ENCODE results near the gene PCOLCE2. TPM values are rescaled to one million over a fixed set of nuclear protein-coding genes. Genes with fewer than 3 reads are reported as not detected.

The PCOLCE2 gene
- total RNA-seq, 2 experiments from 2014 or later, result not detected

GRCh38 chr3:142896996-142897395 is 8.1 kb upstream of the PCOLCE2 start:
- CTCF ChIA-PET (ENCODE audit: unreplicated experiment), result no interaction called here
- no peak overlapping the region for H3K4me3 ChIP-seq (ENCODE audit: low read depth, low read length, poor library complexity, severe bottlenecking)
- H4K20me1 ChIP-seq (ENCODE audit: insufficient read depth, low read length), result no peaks in the 10 kb centered on the region
- H3K4me1 ChIP-seq (ENCODE audit: insufficient read depth, low read length, poor library complexity, severe bottlenecking), result no peaks in the 10 kb centered on the region
- intact Hi-C loops (cut with micrococcal nuclease; ENCODE audit: unreplicated experiment), result no loop called here
- H3K27ac ChIP-seq (ENCODE audit: low read depth, low read length, poor library complexity, severe bottlenecking), result no peak overlapping the region
- no TSS peak for BruUV-seq (replicated peaks)
- no peaks in the 10 kb centered on the region for H3K9me2 ChIP-seq (ENCODE audit: insufficient read depth, low read length)
- H3K79me2 ChIP-seq (ENCODE audit: insufficient read depth, low read depth, low read length), result no peaks in the 10 kb centered on the region
- no peak for DNase-seq (ENCODE audit: low spot score)
- H2AFZ ChIP-seq (ENCODE audit: low read length), result no peak overlapping the region
- no peak overlapping the region for H3K4me2 ChIP-seq (ENCODE audit: low read length)
- H3K9me3 ChIP-seq (ENCODE audit: low read length), result no peaks in the 10 kb centered on the region
- no peak for TF ChIP-seq EZH2phosphoT487 (IDR thresholded peaks at IDR 0.05; ENCODE audit: borderline replicate concordance, low read depth, low read length)
- TF ChIP-seq CTCF (conservative IDR thresholded peaks at IDR 0.05; ENCODE audit: low read length), result no peak
- POLR2A ChIA-PET, result interaction anchor here (0.6 kb wide), 1 partner anchor 153 kb away, joined by 3 read pairs; no protein-coding TSS in a partner anchor
- H3K36me3 ChIP-seq (ENCODE audit: insufficient read depth, low read length), result no peaks in the 10 kb centered on the region

- no peaks in the 10 kb centered on the region for H3K79me2 ChIP-seq (ENCODE audit: insufficient read depth, low read depth, low read length)
- ChIA-PET CTCF (ENCODE audit: unreplicated experiment) (no interaction called here), POLR2A (no interaction called here)
- no peak overlapping the region for H3K4me2 ChIP-seq (ENCODE audit: low read length)
- no peaks in the 10 kb centered on the region for H3K9me3 ChIP-seq (ENCODE audit: low read length)
- no peak overlapping the region for H3K4me3 ChIP-seq (ENCODE audit: low read depth, low read length, poor library complexity, severe bottlenecking)
- H3K27ac ChIP-seq (ENCODE audit: low read depth, low read length, poor library complexity, severe bottlenecking), result no peak overlapping the region
- no peaks in the 10 kb centered on the region for H3K9me2 ChIP-seq (ENCODE audit: insufficient read depth, low read length)
- DNase-seq (ENCODE audit: low spot score), result no peak
- no peak overlapping the region for H2AFZ ChIP-seq (ENCODE audit: low read length)
- intact Hi-C loops (cut with micrococcal nuclease; ENCODE audit: unreplicated experiment), result no loop called here
- BruUV-seq (replicated peaks), result no TSS peak
- TF ChIP-seq EZH2phosphoT487 (IDR thresholded peaks at IDR 0.05; ENCODE audit: borderline replicate concordance, low read depth, low read length) (no peak), CTCF (conservative IDR thresholded peaks at IDR 0.05; ENCODE audit: low read length) (no peak)
- H3K4me1 ChIP-seq (ENCODE audit: insufficient read depth, low read length, poor library complexity, severe bottlenecking), result no peaks in the 10 kb centered on the region
- H3K36me3 ChIP-seq (ENCODE audit: insufficient read depth, low read length), result no peaks in the 10 kb centered on the region
- H4K20me1 ChIP-seq (ENCODE audit: insufficient read depth, low read length), result no peaks in the 10 kb centered on the region
These were observed 7.4 kb upstream of the PCOLCE2 start for GRCh38 chr3:142896201-142896755.

- H3K79me2 ChIP-seq (ENCODE audit: insufficient read depth, low read depth, low read length), result no peaks in the 10 kb centered on the region
- POLR2A ChIA-PET, result no interaction called here
- H3K4me3 ChIP-seq (ENCODE audit: low read depth, low read length, poor library complexity, severe bottlenecking), result no peak overlapping the region
- no peak for DNase-seq (ENCODE audit: low spot score)
- TF ChIP-seq EZH2phosphoT487 (IDR thresholded peaks at IDR 0.05; ENCODE audit: borderline replicate concordance, low read depth, low read length), result no peak
- TF ChIP-seq CTCF (conservative IDR thresholded peaks at IDR 0.05; ENCODE audit: low read length), result no peak
- intact Hi-C loops (cut with micrococcal nuclease; ENCODE audit: unreplicated experiment), result no loop called here
- CTCF ChIA-PET (ENCODE audit: unreplicated experiment), result no interaction called here
- no peaks in the 10 kb centered on the region for H4K20me1 ChIP-seq (ENCODE audit: insufficient read depth, low read length)
- no peaks in the 10 kb centered on the region for H3K36me3 ChIP-seq (ENCODE audit: insufficient read depth, low read length)
- no peaks in the 10 kb centered on the region for H3K4me1 ChIP-seq (ENCODE audit: insufficient read depth, low read length, poor library complexity, severe bottlenecking)
- H3K4me2 ChIP-seq (ENCODE audit: low read length), result no peak overlapping the region
- no TSS peak for BruUV-seq (replicated peaks)
- H3K9me2 ChIP-seq (ENCODE audit: insufficient read depth, low read length), result no peaks in the 10 kb centered on the region
- no peak overlapping the region for H3K27ac ChIP-seq (ENCODE audit: low read depth, low read length, poor library complexity, severe bottlenecking)
- H2AFZ ChIP-seq (ENCODE audit: low read length), result no peak overlapping the region
- no peaks in the 10 kb centered on the region for H3K9me3 ChIP-seq (ENCODE audit: low read length)
These were observed 5.6 kb upstream of the PCOLCE2 start for GRCh38 chr3:142894493-142894892.
